HUES6 (cell line): Measurements from ENCODE around the gene ATXN2L.
A peak's percentile ranks its signal among the peaks of the same experiment; 100 is the strongest.

Source experiments
- H3K27ac ChIP-seq: 2 replicates; pipeline ENCODE4 v1.7.0; 2013; ENCODE audit warnings: low read depth, mild to moderate bottlenecking, low read length, inconsistent platforms
- H3K27me3 ChIP-seq: 2 replicates; pipeline ENCODE4 v1.6.1; 2013; ENCODE audit warnings: low read length; ENCODE audit not compliant: control insufficient read depth, insufficient read depth
- H3K36me3 ChIP-seq: 2 replicates; pipeline ENCODE4 v1.6.1; 2013; ENCODE audit warnings: low read length; ENCODE audit not compliant: control insufficient read depth, insufficient read depth
- H3K4me1 ChIP-seq: 2 replicates; pipeline ENCODE4 v1.6.1; 2013; ENCODE audit warnings: low read length; ENCODE audit not compliant: control insufficient read depth, insufficient read depth
- H3K4me3 ChIP-seq: 2 replicates; pipeline ENCODE4 v1.5.1; 2013; ENCODE audit warnings: low read depth, low read length
- H3K9ac ChIP-seq: one replicate; pipeline ENCODE4 v1.6.1; 2013; ENCODE audit warnings: mild to moderate bottlenecking, low read length
- H3K9me3 ChIP-seq: 2 replicates; pipeline ENCODE4 v1.6.1; 2013; ENCODE audit warnings: low read depth, low read length; ENCODE audit not compliant: control insufficient read depth, insufficient read depth

Gene ATXN2L

DNA sequence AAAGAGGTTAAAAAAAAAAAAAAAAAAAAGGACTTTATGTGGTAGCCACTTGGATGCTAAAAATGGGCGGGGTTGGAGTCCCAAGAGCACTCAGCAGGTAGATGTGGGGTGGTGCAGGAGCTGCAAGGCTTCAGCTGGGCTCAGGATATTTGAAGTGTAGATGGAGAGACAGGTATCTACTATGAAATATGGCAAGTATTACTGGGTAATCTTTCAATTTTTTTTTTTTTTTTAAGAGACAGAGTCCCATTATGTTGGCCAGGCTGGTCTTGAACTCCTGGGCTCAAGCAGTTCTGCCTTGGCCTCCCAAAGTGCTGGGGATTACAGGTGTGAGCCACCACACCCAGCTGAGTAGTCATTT lies 15.7 kb downstream of the ATXN2L start:
- Histone ChIP-seq H3K27ac (no peak overlapping the region), H3K4me1 (no peaks in the 10 kb centered on the region), H3K9ac (no peak overlapping the region), H3K4me3 (no peak overlapping the region), H3K9me3 (no peaks in the 10 kb centered on the region), H3K27me3 (no peaks in the 10 kb centered on the region), H3K36me3 (peaks cover 71% of the 10 kb centered on the region)

DNA sequence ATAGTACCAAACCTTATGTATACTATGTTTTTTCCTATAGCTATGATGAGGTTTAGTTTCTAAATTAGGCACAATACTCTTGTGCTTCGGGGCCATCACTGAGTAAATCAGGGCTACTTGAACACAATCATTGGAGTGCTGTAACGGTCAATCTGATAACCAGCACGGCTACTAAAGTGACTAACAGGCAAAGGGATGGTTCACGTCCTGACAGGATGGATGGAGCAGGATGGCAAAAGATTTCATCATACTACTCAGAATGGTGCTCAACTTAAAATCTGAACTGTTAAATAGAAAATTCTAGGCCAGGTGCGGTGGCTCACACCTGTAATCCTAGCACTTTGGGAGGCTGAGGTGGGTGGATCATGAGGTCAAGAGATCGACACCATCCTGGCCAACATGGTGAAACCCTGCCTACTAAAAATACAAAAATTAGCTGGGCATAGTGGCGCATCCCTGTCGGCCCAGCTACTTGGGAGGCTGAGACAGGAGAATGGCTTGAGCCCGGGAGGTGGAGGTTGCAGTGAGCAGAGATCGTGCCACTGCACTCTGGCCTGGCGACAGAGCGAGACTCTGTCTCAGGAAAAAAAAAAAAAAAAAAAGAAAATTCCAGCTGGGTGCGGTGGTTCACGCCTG lies 16.3 kb downstream of the ATXN2L start:
- Histone ChIP-seq H3K9ac (no peak overlapping the region), H3K27ac (no peak overlapping the region), H3K36me3 (peaks cover 71% of the 10 kb centered on the region), H3K4me3 (no peak overlapping the region), H3K9me3 (no peaks in the 10 kb centered on the region), H3K27me3 (no peaks in the 10 kb centered on the region), H3K4me1 (no peaks in the 10 kb centered on the region)

DNA sequence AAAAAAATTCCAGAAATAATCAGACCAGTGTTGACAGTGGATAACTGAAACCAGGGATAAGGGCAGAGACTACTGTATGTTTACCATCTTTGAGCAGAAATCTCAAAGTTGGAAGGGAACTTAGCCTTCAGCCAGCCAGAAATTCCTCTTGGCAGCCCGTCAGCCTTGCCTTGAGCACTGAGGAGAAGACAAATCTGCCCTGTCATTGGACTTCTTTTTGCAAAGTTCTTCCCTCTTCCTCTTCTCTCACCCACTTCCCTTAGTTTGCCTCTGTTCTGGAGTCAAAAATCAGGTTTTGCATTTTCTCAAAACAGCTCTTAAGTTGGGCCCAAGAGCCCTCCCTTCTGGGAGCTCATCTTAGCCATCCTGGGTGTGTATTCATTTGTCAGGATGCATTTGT lies 17.1 kb downstream of the ATXN2L start:
- Histone ChIP-seq H3K9ac (no peak overlapping the region), H3K36me3 (peaks cover 71% of the 10 kb centered on the region), H3K27ac (no peak overlapping the region)

DNA sequence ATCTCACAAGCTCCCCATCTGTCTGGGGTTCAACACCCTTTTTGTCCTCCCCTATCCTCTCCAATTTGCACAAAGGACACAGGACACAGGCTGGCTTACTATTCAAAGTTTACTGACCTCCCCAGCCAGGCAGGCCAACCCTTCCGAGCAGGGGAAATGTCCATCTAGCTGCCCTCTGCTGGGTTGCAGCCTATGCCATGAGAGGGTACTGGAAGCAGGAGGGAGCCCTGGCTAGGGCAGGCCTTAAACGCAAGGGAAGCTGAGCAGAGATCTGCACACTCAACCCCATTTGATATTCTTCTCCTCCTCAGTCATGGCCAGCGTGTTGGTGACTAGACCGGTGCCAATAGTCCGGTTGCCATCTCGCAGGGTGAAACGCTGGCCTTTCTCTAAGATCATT lies 19.9 kb downstream of the ATXN2L start:
- H3K4me3 ChIP-seq, result no peak overlapping the region
- H3K9me3 ChIP-seq, result no peaks in the 10 kb centered on the region
- peaks cover 4% of the 10 kb centered on the region for H3K4me1 ChIP-seq
- H3K9ac ChIP-seq, result no peak overlapping the region
- peaks cover 48% of the 10 kb centered on the region for H3K36me3 ChIP-seq
- no peak overlapping the region for H3K27ac ChIP-seq
- no peaks in the 10 kb centered on the region for H3K27me3 ChIP-seq

More for the DNA sequence above, 17.1 kb downstream of the ATXN2L start:
- Histone ChIP-seq H3K4me1 (no peaks in the 10 kb centered on the region), H3K9me3 (no peaks in the 10 kb centered on the region), H3K27me3 (no peaks in the 10 kb centered on the region), H3K4me3 (no peak overlapping the region)

DNA sequence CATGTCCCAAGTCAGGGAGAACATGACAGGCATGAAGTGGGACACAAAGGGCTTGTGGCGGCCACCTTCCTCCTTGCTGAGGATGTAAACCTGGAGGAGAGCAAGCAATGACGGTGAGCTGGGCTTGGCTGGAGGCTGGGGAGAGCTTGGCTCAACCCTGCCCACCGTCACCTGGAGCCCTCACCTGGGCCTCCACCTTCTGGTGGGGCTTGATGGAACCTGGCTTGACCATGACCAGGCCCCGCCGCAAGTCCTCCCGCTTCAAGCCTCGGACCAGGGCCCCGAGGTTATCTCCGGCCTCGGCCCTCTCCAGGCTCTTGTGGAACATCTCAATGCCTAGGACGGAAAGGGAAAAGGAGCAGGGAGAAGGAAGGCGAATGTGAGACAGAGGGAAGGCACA lies 21.0 kb downstream of the ATXN2L start:
- Histone ChIP-seq H3K9me3 (no peaks in the 10 kb centered on the region), H3K36me3 (peaks cover 39% of the 10 kb centered on the region), H3K4me1 (peaks cover 4% of the 10 kb centered on the region), H3K27ac (no peak overlapping the region), H3K4me3 (no peak overlapping the region), H3K9ac (no peak overlapping the region), H3K27me3 (no peaks in the 10 kb centered on the region)

DNA sequence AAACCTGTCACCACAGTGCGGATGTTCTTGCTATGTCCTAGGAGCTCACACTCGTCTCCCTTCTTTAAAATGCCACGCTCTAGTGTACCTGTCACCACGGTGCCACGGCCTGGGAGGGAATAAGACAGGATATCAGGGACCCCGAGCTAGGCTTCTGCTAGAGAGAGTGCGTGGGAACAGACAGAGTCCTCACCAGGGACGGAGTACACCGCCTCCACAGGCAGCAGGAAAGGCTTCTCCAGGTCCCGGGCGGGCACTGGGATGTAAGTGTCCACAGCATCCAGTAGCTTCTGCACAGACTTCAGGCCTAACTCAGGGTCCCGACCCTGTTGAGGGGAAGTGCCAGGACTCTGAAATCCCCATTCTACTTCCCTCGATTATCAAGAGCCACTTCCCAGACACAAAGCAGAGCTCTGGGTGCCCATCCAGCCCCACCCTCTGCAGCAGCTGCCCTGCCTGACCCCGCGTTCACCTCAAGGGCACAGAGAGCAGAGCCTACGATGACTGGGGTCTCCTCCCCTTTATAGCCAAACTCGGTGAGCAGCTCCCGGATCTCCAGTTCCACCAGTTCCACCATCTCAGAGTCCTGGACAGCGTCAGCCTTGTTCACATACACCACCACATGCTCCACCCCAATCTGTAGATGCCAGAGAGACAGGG lies 21.6 kb downstream of the ATXN2L start:
- Histone ChIP-seq H3K9me3 (no peaks in the 10 kb centered on the region), H3K4me1 (peaks cover 4% of the 10 kb centered on the region), H3K4me3 (no peak overlapping the region), H3K9ac (no peak overlapping the region), H3K36me3 (peaks cover 35% of the 10 kb centered on the region), H3K27ac (no peak overlapping the region), H3K27me3 (no peaks in the 10 kb centered on the region)

DNA sequence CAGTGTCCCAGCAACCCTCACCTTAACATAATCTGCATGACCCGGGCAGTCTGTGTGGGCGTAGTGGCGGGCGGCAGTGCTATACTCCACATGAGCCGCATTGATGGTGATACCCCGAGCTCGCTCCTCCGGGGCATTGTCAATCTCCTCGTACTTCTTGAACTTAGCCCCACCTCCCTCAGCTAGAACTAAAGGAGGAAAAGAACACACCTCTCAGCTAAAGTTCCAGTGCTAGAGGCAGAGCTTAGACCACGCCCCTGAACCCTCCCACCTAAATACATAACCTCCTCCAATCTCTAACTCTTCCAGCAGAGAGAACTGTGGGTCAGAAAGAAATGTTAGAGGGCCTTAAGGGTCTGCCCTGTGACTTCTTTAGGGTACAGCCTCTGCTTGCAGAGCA lies 22.5 kb downstream of the ATXN2L start:
- no peaks in the 10 kb centered on the region for H3K27me3 ChIP-seq
- H3K36me3 ChIP-seq, result peaks cover 35% of the 10 kb centered on the region
- peak overlapping the region; percentile 95 for H3K9ac ChIP-seq
- H3K4me3 ChIP-seq, result peak overlapping the region; percentile 96
- no peak overlapping the region for H3K27ac ChIP-seq
- peaks cover 4% of the 10 kb centered on the region for H3K4me1 ChIP-seq
- no peaks in the 10 kb centered on the region for H3K9me3 ChIP-seq

DNA sequence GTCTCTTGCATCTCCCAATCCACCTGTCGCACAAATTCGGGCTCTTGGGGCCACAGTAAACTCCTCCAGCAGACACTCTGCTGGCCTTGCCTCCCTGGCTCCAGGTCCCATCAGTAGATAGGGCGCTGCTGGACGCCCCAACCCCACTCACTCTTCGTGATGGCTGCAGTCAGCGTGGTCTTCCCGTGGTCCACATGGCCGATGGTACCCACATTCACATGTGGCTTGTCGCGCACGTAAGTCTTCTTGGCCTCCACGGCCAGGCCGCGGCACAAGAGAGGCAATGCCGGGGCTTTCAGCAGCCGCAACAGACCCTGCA lies 22.9 kb downstream of the ATXN2L start:
- Histone ChIP-seq H3K36me3 (peaks cover 35% of the 10 kb centered on the region), H3K27ac (peak overlapping the region; percentile 87), H3K4me1 (peaks cover 4% of the 10 kb centered on the region), H3K4me3 (peak overlapping the region; percentile 96), H3K9ac (peak overlapping the region; percentile 95), H3K27me3 (no peaks in the 10 kb centered on the region), H3K9me3 (no peaks in the 10 kb centered on the region)

DNA sequence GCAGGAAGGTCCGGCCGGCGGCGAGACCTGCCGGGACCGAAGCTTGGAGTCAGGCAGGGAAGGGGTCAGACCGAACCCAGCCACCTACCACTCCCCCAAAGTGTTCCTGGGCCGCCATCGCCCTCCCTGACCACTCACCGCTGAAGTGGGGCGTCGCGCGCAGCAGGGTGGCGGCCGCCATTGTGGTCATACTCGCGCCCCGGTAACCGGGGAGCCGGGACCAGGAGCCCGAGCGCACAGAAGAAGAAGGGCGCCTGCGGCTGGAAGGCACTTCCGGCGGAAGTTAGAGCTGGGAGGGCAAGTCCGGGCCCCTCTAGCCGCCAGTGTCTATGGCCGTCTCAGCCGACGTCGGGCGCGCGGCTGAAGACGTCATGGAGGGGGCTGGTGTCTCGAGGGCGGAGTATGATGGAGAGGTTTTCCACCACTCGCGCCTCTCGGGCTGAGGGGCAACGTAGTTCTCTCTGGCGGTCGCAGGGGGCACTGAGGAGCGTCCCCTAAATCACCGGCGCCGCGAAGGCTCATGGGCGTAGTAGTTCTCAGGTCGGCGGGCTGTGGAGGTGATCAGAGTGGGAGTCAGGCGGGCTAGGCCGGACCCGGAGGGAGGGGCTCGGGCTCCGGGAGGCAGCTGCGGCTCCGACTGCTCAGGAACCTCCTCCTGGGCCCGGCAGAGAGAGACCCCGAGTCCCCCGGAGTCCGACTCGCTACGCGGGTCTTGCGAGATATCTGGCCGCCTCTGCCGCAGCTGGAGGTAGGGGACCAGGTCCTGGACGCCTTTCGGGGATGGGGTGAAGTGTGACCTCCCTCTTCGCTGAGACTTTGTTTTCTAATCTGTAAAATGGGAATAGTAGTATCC lies 23.5 kb downstream of the ATXN2L start, which contains the start of gene TUFM:
Gene TUFM, minus strand, starts transcription at position 269 of the 853 bp plus-strand sequence. Its CDS starts 79 bp downstream, at position 190.
- Histone ChIP-seq H3K9ac (peak within 1 kb of the TSS; percentile 95), H3K27me3 (no peaks in the 10 kb centered on the region), H3K4me1 (peaks cover 4% of the 10 kb centered on the region), H3K9me3 (no peaks in the 10 kb centered on the region), H3K36me3 (peaks cover 35% of the 10 kb centered on the region), H3K4me3 (peak within 1 kb of the TSS; percentile 96), H3K27ac (peak within 1 kb of the TSS; percentile 87)

DNA sequence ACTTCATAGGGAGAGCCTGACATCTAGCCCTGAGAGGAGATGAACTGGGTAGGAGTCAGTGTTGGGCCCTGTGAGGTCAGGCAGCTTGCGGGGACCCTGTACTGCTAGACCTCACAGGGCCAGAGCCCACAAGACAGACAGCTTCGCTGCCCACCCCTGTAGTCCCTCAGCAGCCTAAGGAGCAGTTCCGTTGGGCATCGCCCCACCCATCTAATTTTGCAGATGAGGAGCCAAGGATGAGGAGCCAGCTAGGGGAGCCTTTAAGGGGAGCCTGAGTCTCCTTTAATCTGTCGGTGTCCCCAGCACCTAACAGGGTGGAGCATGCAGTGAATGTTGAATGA lies 24.1 kb downstream of the ATXN2L start:
- peak overlapping the region; percentile 74 for H3K9ac ChIP-seq
- no peaks in the 10 kb centered on the region for H3K27me3 ChIP-seq
- peak overlapping the region; percentile 52; the same call in 1 of the 2 replicates for H3K27ac ChIP-seq
- H3K4me1 ChIP-seq, result peaks cover 4% of the 10 kb centered on the region
- H3K36me3 ChIP-seq, result peaks cover 33% of the 10 kb centered on the region
- peak overlapping the region; percentile 96 for H3K4me3 ChIP-seq
- H3K9me3 ChIP-seq, result no peaks in the 10 kb centered on the region

DNA sequence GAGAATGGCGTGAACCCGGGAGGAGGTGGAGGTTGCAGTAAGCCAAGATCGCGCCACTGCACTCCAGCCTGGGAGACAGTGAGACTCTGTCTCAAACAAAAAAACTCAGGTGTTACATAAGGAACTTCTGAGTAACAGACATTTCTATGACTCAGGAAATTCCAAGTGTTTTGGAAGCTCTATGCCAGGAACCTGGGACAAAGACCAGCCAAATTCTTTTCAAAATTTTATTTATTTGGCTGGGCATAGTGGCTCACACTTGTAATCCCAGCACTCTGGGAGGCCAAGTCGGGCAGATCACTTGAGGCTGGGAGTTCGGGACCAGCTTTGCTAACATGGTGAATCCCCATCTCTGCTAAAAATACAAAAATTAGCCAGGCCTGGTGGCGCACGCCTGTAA lies 35.6 kb downstream of the ATXN2L start:
- H3K9me3 ChIP-seq, result no peaks in the 10 kb centered on the region
- H3K27me3 ChIP-seq, result no peaks in the 10 kb centered on the region
- no peak overlapping the region for H3K9ac ChIP-seq
- H3K4me3 ChIP-seq, result no peak overlapping the region
- H3K36me3 ChIP-seq, result no peaks in the 10 kb centered on the region
- no peaks in the 10 kb centered on the region; the same call in 1 of the 2 replicates for H3K4me1 ChIP-seq
- H3K27ac ChIP-seq, result no peak overlapping the region
